Measurements from ENCODE around the gene PRPSAP1.

PRPSAP1 gene

GRCh38 chr17:76353599-76354316 lies at the start of gene PRPSAP1:
Gene PRPSAP1 (minus strand): TSS chr17:76353916. CDS start chr17:76353703, 213 bp downstream.
- Mint-ChIP-seq H3K4me1 (peaks cover 38% of the 10 kb centered on the region), H3K9me3 (no peaks in the 10 kb centered on the region), H3K4me3 (peak within 1 kb of the TSS; percentile 90 to 94), H3K27ac (peak within 1 kb of the TSS; percentile 99 to 100), H3K27me3 (no peaks in the 10 kb centered on the region)
- ATAC-seq (peak; percentile 96), DNase-seq (peak; percentile 88)

DNA sequence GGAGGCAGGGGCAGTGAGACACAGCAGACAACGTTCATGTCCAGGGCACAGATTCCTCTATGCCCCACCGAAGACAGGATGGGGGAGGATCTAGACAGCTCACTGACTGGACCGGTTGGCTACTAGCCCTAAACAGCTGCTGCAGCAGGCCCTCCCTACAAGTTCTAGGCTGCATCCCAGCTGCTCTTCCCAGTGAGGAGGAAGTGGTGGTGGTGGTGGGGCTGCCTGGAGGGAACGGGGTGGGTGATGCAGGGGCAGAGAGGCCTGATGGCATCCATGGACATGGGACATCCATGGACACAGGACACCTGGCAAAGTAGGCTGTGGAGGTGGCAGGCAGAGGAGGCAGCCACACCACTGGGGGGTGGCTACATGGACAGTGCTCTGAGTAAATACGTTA lies 49.0 kb upstream of the PRPSAP1 start:
- DNase-seq (no peak), ATAC-seq (no peak)
- Mint-ChIP-seq H3K4me1 (no peaks in the 10 kb centered on the region), H3K27me3 (no peaks in the 10 kb centered on the region), H3K9me3 (no peaks in the 10 kb centered on the region), H3K27ac (peak overlapping the region in 1 of 2 donors; percentile 60), H3K4me3 (no peak overlapping the region)

- DNase-seq (no peak), ATAC-seq (no peak)
- Mint-ChIP-seq H3K27me3 (no peaks in the 10 kb centered on the region), H3K4me1 (no peaks in the 10 kb centered on the region), H3K9me3 (no peaks in the 10 kb centered on the region), H3K27ac (peak overlapping the region in 1 of 2 donors; percentile 33), H3K4me3 (no peak overlapping the region)
Measured at GRCh38 chr17:76399175-76400172, 45.8 kb upstream of the PRPSAP1 start.

- ATAC-seq (peak; percentile 32), DNase-seq (no peak)
- Mint-ChIP-seq H3K27ac (no peak overlapping the region), H3K27me3 (no peaks in the 10 kb centered on the region), H3K9me3 (no peaks in the 10 kb centered on the region), H3K4me3 (no peak overlapping the region), H3K4me1 (no peaks in the 10 kb centered on the region)
Measured at GRCh38 chr17:76398523-76399174, 44.9 kb upstream of the PRPSAP1 start.

GRCh38 chr17:76397687-76398522 lies 44.2 kb upstream of the PRPSAP1 start:
- Mint-ChIP-seq H3K4me3 (no peak overlapping the region), H3K9me3 (no peaks in the 10 kb centered on the region), H3K27ac (no peak overlapping the region), H3K4me1 (no peaks in the 10 kb centered on the region), H3K27me3 (no peaks in the 10 kb centered on the region)
- DNase-seq (peak; percentile 81 to 83), ATAC-seq (peak; percentile 89)

GRCh38 chr17:76397184-76397583 lies 43.5 kb upstream of the PRPSAP1 start:
- no peak for ATAC-seq
- H3K27me3 Mint-ChIP-seq = no peaks in the 10 kb centered on the region
- H3K4me3 Mint-ChIP-seq = no peak overlapping the region
- H3K27ac Mint-ChIP-seq = no peak overlapping the region
- H3K9me3 Mint-ChIP-seq = no peaks in the 10 kb centered on the region
- DNase-seq = no peak
- no peaks in the 10 kb centered on the region for H3K4me1 Mint-ChIP-seq

DNA sequence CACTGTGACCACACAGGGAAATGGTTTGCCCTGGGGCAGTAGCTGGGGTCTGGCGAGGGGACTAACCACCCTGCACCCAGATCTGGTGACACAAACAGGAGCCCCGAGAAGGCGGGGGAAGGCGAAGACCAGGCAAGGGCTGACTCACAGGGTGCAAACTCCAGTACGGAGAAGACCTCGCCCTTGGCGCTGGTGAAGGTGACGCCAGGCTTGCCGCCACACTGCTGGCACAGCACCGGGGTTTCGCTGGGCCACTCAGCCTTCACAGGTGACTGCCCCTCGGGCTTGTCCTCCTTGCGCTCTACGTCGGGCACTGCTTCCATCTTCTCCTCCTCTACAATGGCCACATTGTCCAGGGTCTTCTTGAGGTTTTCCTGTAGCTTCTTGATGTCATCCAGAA lies 42.3 kb upstream of the PRPSAP1 start:
- Mint-ChIP-seq H3K9me3 (no peaks in the 10 kb centered on the region), H3K27ac (peak overlapping the region in 1 of 2 donors; percentile 85), H3K4me1 (no peaks in the 10 kb centered on the region), H3K27me3 (no peaks in the 10 kb centered on the region), H3K4me3 (no peak overlapping the region)
- DNase-seq (no peak), ATAC-seq (no peak)

GRCh38 chr17:76394166-76394565 lies 40.5 kb upstream of the PRPSAP1 start:
- Mint-ChIP-seq H3K9me3 (no peaks in the 10 kb centered on the region), H3K27me3 (no peaks in the 10 kb centered on the region), H3K27ac (no peak overlapping the region), H3K4me3 (no peak overlapping the region), H3K4me1 (no peaks in the 10 kb centered on the region)
- no peak for DNase-seq
- no peak for ATAC-seq

DNA sequence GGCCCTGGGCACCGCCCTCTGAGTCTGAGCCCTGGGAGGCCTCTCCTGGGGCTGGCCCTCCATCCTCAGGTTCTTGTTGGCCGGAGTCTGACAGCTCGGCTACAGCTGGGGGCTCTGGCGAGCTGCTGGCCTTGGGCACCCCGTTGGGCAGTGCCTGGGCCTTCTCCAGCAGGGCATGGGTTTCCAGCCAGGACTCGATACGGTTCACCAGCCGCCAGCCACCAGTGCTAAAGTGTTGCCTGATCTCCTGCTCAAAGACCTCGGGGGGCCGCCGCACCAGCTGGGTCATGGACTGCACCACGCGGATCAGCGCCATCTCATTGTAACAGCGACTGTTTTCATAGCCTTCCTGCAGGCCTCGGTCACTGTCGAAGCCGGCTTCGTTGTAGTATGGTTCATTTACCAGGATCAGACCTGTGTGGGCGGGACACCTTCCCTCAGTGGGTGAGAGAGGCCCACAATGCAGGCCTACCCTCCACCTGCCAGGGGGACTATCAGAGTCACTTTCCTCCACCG lies 37.5 kb upstream of the PRPSAP1 start:
- Mint-ChIP-seq H3K9me3 (no peaks in the 10 kb centered on the region), H3K27me3 (no peaks in the 10 kb centered on the region), H3K4me3 (no peak overlapping the region), H3K4me1 (peaks cover 16% of the 10 kb centered on the region), H3K27ac (no peak overlapping the region)
- no peak for ATAC-seq
- DNase-seq = no peak

- Mint-ChIP-seq H3K27me3 (no peaks in the 10 kb centered on the region), H3K4me3 (no peak overlapping the region), H3K9me3 (no peaks in the 10 kb centered on the region), H3K4me1 (peaks cover 28% of the 10 kb centered on the region), H3K27ac (no peak overlapping the region)
- ATAC-seq (no peak), DNase-seq (no peak)
Measured at GRCh38 chr17:76390003-76390421, 36.3 kb upstream of the PRPSAP1 start.

GRCh38 chr17:76388966-76389888 lies 35.5 kb upstream of the PRPSAP1 start:
- Mint-ChIP-seq H3K27me3 (no peaks in the 10 kb centered on the region), H3K4me3 (no peak overlapping the region), H3K27ac (no peak overlapping the region)

GRCh38 chr17:76386966-76387765 lies 33.5 kb upstream of the PRPSAP1 start:
- Mint-ChIP-seq H3K27ac (no peak overlapping the region), H3K9me3 (no peaks in the 10 kb centered on the region), H3K4me3 (peak overlapping the region in 1 of 2 donors; percentile 80), H3K4me1 (peaks cover 41% of the 10 kb centered on the region), H3K27me3 (peaks cover 4% of the 10 kb centered on the region)
- DNase-seq (no peak), ATAC-seq (no peak)

More at GRCh38 chr17:76388966-76389888, 35.5 kb upstream of the PRPSAP1 start:
- H3K9me3 Mint-ChIP-seq = no peaks in the 10 kb centered on the region
- H3K4me1 Mint-ChIP-seq = peaks cover 29% of the 10 kb centered on the region
- DNase-seq (no peak), ATAC-seq (no peak)
